Endothelial cell (in vitro differentiated cells): ENCODE data around the gene GPR132. TPM values are rescaled to one million over a fixed set of nuclear protein-coding genes. Genes with fewer than 3 reads are reported as not detected.
A peak's percentile ranks its signal among the peaks of the same experiment; 100 is the strongest.

ENCODE experiments used
- DNase-seq: peaks from one replicate; pipeline ENCODE4 v3.0.0; 2021; ENCODE audit warnings: low spot score
- H3K27ac Mint-ChIP-seq: one replicate; pipeline ENCODE4 v1.8.0; 2021; ENCODE audit warnings: mixed read lengths, inconsistent platforms; ENCODE audit not compliant: unreplicated experiment
- H3K27me3 Mint-ChIP-seq: one replicate; pipeline ENCODE4 v1.8.0; 2021; ENCODE audit warnings: mild to moderate bottlenecking, moderate library complexity, mixed read lengths, inconsistent platforms; ENCODE audit not compliant: unreplicated experiment
- H3K36me3 Mint-ChIP-seq: one replicate; pipeline ENCODE4 v1.8.0; 2021; ENCODE audit warnings: mild to moderate bottlenecking, low read depth, mixed read lengths, inconsistent platforms; ENCODE audit not compliant: unreplicated experiment
- H3K4me1 Mint-ChIP-seq: one replicate; pipeline ENCODE4 v1.8.0; 2021; ENCODE audit warnings: mild to moderate bottlenecking, mixed read lengths, inconsistent platforms; ENCODE audit not compliant: unreplicated experiment
- H3K4me3 Mint-ChIP-seq: one replicate; pipeline ENCODE4 v1.8.0; 2021; ENCODE audit warnings: mild to moderate bottlenecking, mixed read lengths, inconsistent platforms; ENCODE audit not compliant: unreplicated experiment
- H3K9me3 Mint-ChIP-seq: one replicate; pipeline ENCODE4 v1.8.0; 2021; ENCODE audit warnings: mixed read lengths, inconsistent platforms; ENCODE audit not compliant: unreplicated experiment
- total RNA-seq: library from RNA; stranded (reverse); fragmentation: NEBNext Ultra II Directional; extraction: Animal tissue kit (Norgen Biotek cat#: 25700); gene quantifications from one replicate; pipeline ENCODE4 v1.2.1, GENCODE V29; 2021; ENCODE audit not compliant: unreplicated experiment
- TF ChIP-seq, protein P1 (sequence below): fragments of 200-600 bp; sonication (generic); IDR thresholded peaks from one replicate; pipeline ENCODE4 v1.5.0; 2021; ENCODE audit warnings: antibody characterized with exemption; ENCODE audit not compliant: unreplicated experiment

The GPR132 gene
- total RNA-seq, 1 donor from 2014 or later, result not detected

DNA sequence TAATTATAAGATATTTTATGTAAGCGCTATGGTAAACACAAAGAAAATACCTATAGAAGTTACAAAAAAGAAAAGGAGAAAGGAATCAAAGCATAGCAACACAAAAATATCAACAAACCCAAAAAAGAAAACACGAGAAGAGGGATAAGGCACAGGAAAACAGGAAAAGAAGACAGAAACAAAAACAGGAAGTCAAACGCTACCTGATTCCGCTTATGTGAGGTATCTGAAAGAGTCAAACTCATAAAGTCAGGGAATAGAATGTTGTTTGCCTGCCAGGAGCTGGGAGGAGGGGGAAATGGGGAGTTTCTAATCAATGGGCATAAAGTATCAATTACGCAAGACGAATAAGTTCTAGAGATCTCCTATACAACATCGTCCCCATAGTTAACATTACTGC, 39.9 kb upstream of the GPR132 start:
- DNase-seq, result no peak
- peaks cover 29% of the 10 kb centered on the region for H3K36me3 Mint-ChIP-seq
- H3K27me3 Mint-ChIP-seq, result peaks cover 11% of the 10 kb centered on the region
- H3K9me3 Mint-ChIP-seq, result peaks cover 2% of the 10 kb centered on the region
- H3K4me1 Mint-ChIP-seq, result peaks cover 47% of the 10 kb centered on the region
- TF ChIP-seq, protein P1, sequence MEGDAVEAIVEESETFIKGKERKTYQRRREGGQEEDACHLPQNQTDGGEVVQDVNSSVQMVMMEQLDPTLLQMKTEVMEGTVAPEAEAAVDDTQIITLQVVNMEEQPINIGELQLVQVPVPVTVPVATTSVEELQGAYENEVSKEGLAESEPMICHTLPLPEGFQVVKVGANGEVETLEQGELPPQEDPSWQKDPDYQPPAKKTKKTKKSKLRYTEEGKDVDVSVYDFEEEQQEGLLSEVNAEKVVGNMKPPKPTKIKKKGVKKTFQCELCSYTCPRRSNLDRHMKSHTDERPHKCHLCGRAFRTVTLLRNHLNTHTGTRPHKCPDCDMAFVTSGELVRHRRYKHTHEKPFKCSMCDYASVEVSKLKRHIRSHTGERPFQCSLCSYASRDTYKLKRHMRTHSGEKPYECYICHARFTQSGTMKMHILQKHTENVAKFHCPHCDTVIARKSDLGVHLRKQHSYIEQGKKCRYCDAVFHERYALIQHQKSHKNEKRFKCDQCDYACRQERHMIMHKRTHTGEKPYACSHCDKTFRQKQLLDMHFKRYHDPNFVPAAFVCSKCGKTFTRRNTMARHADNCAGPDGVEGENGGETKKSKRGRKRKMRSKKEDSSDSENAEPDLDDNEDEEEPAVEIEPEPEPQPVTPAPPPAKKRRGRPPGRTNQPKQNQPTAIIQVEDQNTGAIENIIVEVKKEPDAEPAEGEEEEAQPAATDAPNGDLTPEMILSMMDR, result no peak
- peak overlapping the region; percentile 99 for H3K27ac Mint-ChIP-seq
- H3K4me3 Mint-ChIP-seq, result peak overlapping the region; percentile 48

DNA sequence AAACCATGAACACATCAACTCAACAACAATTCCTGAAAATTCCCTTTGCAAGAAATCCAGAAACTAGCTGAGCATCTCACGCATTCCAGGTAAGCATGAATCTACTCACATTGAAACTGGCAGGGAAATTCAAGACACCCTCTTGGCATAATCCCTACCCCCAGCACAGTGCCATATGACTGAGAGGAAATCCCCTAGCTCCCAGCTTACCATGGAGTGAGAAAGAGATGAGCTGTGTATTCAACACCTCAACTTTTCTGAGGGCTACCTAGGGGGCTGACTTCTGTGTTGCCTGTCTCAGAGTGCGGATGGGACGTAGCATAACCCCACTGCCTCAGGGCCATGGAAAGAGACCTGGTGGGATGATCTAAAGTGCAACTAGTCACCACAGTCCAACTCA, 37.7 kb upstream of the GPR132 start:
- peaks cover 40% of the 10 kb centered on the region for H3K4me1 Mint-ChIP-seq
- DNase-seq, result no peak
- TF ChIP-seq, protein P1, result no peak
- H3K9me3 Mint-ChIP-seq, result peaks cover 21% of the 10 kb centered on the region
- peaks cover 40% of the 10 kb centered on the region for H3K36me3 Mint-ChIP-seq
- peak overlapping the region; percentile 66 for H3K27ac Mint-ChIP-seq
- peaks cover 18% of the 10 kb centered on the region for H3K27me3 Mint-ChIP-seq
- H3K4me3 Mint-ChIP-seq, result peak overlapping the region; percentile 37

DNA sequence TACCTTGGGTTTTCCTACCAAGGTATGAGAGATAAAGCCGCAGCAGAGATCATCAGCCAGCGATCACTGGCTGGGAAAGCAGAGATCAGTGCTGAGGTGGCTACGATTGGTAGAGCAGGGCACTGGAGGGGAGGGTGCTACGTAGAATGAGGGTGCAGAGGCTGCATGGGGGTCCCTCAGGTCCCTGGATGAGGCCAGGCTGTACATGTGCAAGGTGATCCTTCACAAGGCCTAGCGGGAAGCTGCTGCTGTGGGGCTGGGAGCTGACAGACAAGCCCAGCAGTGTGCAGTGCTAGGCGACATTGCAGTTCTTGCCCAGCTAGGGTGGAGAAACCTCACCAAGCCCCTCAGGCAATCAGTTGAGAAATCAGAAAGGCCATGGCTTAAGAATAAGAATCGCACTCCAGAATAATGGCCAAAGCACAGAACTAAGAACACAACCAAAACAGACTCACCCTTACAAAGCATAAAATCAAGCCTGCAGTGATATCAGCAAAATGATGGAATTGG, 37.2 kb upstream of the GPR132 start:
- peaks cover 21% of the 10 kb centered on the region for H3K9me3 Mint-ChIP-seq
- peaks cover 38% of the 10 kb centered on the region for H3K4me1 Mint-ChIP-seq
- H3K27me3 Mint-ChIP-seq, result peaks cover 18% of the 10 kb centered on the region
- H3K36me3 Mint-ChIP-seq, result peaks cover 40% of the 10 kb centered on the region
- TF ChIP-seq, protein P1, result no peak
- no peak overlapping the region for H3K4me3 Mint-ChIP-seq
- no peak overlapping the region for H3K27ac Mint-ChIP-seq
- no peak for DNase-seq

DNA sequence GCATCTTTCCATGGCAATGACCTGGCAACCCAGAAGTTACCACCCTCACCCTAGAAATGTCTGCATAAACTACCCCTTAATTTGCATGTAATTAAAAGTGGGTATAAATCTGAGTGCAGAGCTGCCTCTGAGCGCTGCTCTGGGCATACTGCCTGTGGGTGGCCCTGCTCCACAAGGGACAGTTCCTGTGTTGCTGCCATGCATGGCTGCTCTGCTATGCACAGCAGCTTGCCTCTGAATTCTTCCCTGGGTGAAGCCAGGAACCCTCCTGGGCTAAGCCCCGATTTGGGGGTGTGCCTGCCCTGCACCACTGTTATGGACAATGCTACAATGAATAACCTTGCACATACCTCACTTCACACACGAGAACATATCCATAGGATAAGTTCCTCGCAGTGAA, 35.7 kb upstream of the GPR132 start:
- H3K9me3 Mint-ChIP-seq, result peaks cover 21% of the 10 kb centered on the region
- H3K27ac Mint-ChIP-seq, result no peak overlapping the region
- H3K36me3 Mint-ChIP-seq, result peaks cover 43% of the 10 kb centered on the region
- DNase-seq, result no peak
- TF ChIP-seq, protein P1, result no peak
- no peak overlapping the region for H3K4me3 Mint-ChIP-seq
- peaks cover 30% of the 10 kb centered on the region for H3K4me1 Mint-ChIP-seq
- H3K27me3 Mint-ChIP-seq, result peaks cover 19% of the 10 kb centered on the region

DNA sequence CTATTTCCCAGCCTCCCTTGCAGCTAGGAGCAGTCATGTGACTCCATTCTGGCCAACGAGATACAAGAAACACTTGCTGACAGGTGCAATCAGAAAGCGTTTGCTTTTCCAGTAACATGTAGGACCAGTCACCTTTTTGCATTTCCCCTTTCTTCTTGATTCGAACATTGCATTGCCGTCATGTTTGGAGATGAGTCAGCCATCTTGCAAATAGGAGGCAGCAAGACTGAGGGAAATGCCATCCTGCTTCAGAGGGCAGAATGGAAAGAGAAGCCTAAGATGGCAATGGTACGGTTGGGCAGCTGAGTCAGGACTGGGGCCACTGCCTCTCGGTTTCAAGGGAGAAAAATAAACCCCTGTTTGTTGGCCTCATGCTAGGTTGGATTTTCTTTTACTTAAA, 34.5 kb upstream of the GPR132 start:
- Mint-ChIP-seq H3K4me1 (peaks cover 25% of the 10 kb centered on the region), H3K9me3 (peaks cover 21% of the 10 kb centered on the region), H3K27ac (no peak overlapping the region), H3K4me3 (no peak overlapping the region), H3K27me3 (peaks cover 18% of the 10 kb centered on the region), H3K36me3 (peaks cover 48% of the 10 kb centered on the region)
- no peak for DNase-seq
- TF ChIP-seq, protein P1, result no peak
